Loucy (cell line): ENCODE data around the gene SDK1.

Source experiments
- EZH2phosphoT487 ChIP-seq: fragments of 200-600 bp; IDR thresholded peaks from 2 replicates; pipeline ENCODE4 v1.6.1; 2018; ENCODE audit warnings: antibody characterized with exemption, mild to moderate bottlenecking, moderate library complexity, borderline replicate concordance
- TF ChIP-seq, protein P1 (sequence below): fragments of 200-600 bp; sonication (generic); conservative IDR thresholded peaks from 2 replicates; pipeline ENCODE4 v1.5.1; 2014; ENCODE audit warnings: mild to moderate bottlenecking, antibody characterized with exemption, low read length

DNA sequence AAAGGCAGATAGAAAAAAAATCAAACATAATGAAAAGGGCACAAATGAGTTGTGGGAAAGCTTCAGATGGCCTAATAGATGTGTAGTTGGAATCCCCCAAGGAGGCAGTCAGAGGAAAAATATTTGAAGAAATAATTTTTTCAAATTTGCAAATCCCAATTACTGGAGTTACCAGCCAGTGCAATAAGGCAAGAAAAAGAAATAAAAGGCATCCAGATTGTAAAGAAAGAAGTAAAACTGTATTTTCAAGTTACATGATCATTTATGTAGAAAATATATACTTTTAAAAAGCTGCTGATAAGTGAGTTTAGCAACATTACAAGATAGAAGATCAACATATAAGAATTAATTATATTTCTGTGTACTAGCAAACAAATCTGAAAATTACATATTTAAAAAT lies 329.0 kb downstream of the SDK1 start:
- TF ChIP-seq, protein P1, sequence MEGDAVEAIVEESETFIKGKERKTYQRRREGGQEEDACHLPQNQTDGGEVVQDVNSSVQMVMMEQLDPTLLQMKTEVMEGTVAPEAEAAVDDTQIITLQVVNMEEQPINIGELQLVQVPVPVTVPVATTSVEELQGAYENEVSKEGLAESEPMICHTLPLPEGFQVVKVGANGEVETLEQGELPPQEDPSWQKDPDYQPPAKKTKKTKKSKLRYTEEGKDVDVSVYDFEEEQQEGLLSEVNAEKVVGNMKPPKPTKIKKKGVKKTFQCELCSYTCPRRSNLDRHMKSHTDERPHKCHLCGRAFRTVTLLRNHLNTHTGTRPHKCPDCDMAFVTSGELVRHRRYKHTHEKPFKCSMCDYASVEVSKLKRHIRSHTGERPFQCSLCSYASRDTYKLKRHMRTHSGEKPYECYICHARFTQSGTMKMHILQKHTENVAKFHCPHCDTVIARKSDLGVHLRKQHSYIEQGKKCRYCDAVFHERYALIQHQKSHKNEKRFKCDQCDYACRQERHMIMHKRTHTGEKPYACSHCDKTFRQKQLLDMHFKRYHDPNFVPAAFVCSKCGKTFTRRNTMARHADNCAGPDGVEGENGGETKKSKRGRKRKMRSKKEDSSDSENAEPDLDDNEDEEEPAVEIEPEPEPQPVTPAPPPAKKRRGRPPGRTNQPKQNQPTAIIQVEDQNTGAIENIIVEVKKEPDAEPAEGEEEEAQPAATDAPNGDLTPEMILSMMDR = no peak
- TF ChIP-seq EZH2phosphoT487 = no peak
